ENCODE data around the gene CCNYL1.

- TF ChIP-seq CTCF (IDR thresholded peaks at IDR 0.05 in 4 of 5, conservative IDR thresholded peaks at IDR 0.05 in 1 of 5) (no peak), POLR2A (IDR thresholded peaks at IDR 0.05) (no peak)
These were observed 80.3 kb downstream of the CCNYL1 start for GRCh38 chr2:207791579-207792243.
